ENCODE results near the gene ABCG1.

The ABCG1 gene

GRCh38 chr21:42251654-42252324, 32.8 kb downstream of the ABCG1 start:
- no peak for DNase-seq (ENCODE audit: low read depth)
- H3K4me3 ChIP-seq (ENCODE audit: low read depth, low read length), result no peak overlapping the region
- TF ChIP-seq CTCF (IDR thresholded peaks at IDR 0.05; ENCODE audit: insufficient read depth, low read depth, low read length, missing control alignments), result no peak

- no peak for TF ChIP-seq CTCF (IDR thresholded peaks at IDR 0.05; ENCODE audit: insufficient read depth, low read depth, low read length, missing control alignments)
- H3K4me3 ChIP-seq (ENCODE audit: low read depth, low read length), result no peak overlapping the region
- no peak for DNase-seq (ENCODE audit: low read depth)
Observed at GRCh38 chr21:42252325-42252654, 33.4 kb downstream of the ABCG1 start.

- TF ChIP-seq CTCF (IDR thresholded peaks at IDR 0.05; ENCODE audit: insufficient read depth, low read depth, low read length, missing control alignments), result no peak
- DNase-seq (ENCODE audit: low read depth), result no peak
- no peak overlapping the region for H3K4me3 ChIP-seq (ENCODE audit: low read depth, low read length)
Observed at GRCh38 chr21:42252778-42253340, 33.9 kb downstream of the ABCG1 start.

- no peak overlapping the region for H3K4me3 ChIP-seq (ENCODE audit: low read depth, low read length)
- no peak for TF ChIP-seq CTCF (IDR thresholded peaks at IDR 0.05; ENCODE audit: insufficient read depth, low read depth, low read length, missing control alignments)
- no peak for DNase-seq (ENCODE audit: low read depth)
Observed at GRCh38 chr21:42253466-42253865, 34.5 kb downstream of the ABCG1 start.

GRCh38 chr21:42254083-42254482, 35.1 kb downstream of the ABCG1 start:
- DNase-seq (ENCODE audit: low read depth), result no peak
- no peak for TF ChIP-seq CTCF (IDR thresholded peaks at IDR 0.05; ENCODE audit: insufficient read depth, low read depth, low read length, missing control alignments)
- H3K4me3 ChIP-seq (ENCODE audit: low read depth, low read length), result no peak overlapping the region

- no peak overlapping the region for H3K4me3 ChIP-seq (ENCODE audit: low read depth, low read length)
- DNase-seq (ENCODE audit: low read depth), result no peak
- TF ChIP-seq CTCF (IDR thresholded peaks at IDR 0.05; ENCODE audit: insufficient read depth, low read depth, low read length, missing control alignments), result no peak
Observed at GRCh38 chr21:42254651-42255601, 36.0 kb downstream of the ABCG1 start.

Measured in GM12865 (cell line).